ENCODE data around the gene ATP11C. TPM values are rescaled to one million over a fixed set of nuclear protein-coding genes. Genes with fewer than 3 reads are reported as not detected.

The ATP11C gene
- total and polyA plus RNA-seq, 7 donors: 4.2 to 32.0 (median 17.2) TPM

DNA sequence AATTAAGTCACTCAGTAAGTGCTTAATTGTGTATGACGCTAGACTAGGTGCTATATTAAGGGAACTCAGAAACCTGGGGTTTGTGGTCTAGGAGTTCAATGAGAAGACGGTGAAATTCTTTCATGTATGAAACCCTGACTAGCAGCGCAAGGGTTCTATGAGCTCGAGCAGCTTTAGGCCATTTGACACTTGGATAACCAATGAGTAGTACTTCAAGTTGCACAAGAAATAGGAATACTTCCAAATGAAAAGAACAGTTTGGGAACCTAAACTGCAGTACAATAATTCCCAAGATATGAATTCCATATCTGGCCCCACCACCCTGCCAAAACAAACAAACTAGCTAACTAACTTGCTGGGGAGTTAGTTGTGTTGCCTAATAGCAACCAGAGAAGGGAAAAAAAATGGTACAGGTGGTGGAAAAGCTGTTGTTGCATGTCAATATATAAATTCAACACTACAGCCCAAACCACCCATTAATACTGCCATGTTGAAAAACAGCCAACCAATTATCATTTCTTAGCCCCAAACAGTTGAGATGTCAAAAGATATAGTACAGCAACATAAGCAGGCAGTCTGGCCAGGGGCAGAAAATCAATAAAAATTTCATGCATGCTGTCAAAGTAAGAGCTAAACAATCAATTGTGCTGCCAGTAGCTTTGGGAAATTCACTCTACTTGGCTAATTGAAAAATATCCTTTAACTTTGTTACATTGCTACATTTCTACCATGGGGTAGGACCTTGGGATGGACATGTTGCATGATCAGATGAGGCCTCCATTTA is 170.3 kb downstream of the ATP11C start:
- Histone ChIP-seq H3K27me3 (no peaks in the 10 kb centered on the region), H3K27ac (no peak overlapping the region), H3K4me3 (no peak overlapping the region), H3K36me3 (peaks cover 0 to 6% (median 0%) of the 10 kb centered on the region in 4 donors), H3K4me1 (no peaks in the 10 kb centered on the region), H3K9me3 (no peaks in the 10 kb centered on the region)
- WGBS, 2 donors: 63 to 89% methylated on average over 4 of the region's 4 CpGs
- no peak for DNase-seq
- intact Hi-C loops (cut with DNase I): no loop called here
- TF ChIP-seq EP300 (IDR thresholded peaks at IDR 0.05) (no peak), POLR2AphosphoS5 (IDR thresholded peaks at IDR 0.05) (no peak), POLR2A (IDR thresholded peaks at IDR 0.05) (no peak)
- TF ChIP-seq, protein P1, sequence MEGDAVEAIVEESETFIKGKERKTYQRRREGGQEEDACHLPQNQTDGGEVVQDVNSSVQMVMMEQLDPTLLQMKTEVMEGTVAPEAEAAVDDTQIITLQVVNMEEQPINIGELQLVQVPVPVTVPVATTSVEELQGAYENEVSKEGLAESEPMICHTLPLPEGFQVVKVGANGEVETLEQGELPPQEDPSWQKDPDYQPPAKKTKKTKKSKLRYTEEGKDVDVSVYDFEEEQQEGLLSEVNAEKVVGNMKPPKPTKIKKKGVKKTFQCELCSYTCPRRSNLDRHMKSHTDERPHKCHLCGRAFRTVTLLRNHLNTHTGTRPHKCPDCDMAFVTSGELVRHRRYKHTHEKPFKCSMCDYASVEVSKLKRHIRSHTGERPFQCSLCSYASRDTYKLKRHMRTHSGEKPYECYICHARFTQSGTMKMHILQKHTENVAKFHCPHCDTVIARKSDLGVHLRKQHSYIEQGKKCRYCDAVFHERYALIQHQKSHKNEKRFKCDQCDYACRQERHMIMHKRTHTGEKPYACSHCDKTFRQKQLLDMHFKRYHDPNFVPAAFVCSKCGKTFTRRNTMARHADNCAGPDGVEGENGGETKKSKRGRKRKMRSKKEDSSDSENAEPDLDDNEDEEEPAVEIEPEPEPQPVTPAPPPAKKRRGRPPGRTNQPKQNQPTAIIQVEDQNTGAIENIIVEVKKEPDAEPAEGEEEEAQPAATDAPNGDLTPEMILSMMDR (IDR thresholded peaks at IDR 0.05): no peak

DNA sequence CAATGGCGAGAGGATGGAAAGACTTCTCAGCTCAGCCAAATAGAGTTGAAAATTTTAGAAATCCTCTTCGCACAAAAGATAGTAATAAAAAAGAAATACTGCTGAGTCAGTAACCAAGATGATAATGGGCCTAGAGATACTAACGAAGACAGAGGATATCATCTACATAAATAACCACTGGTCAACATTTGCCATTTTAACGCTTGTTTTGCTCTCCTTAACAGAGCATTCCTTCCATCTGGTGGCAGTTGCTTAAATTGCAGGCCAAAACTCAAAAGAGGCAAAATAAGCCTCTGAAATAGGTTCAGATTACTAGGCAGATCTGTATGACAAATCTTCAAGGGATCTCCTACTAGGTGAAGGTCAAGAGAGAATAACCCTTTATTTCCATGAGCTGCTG is 173.2 kb downstream of the ATP11C start:
- no peaks in the 10 kb centered on the region for H3K4me1 ChIP-seq
- TF ChIP-seq POLR2AphosphoS5 (IDR thresholded peaks at IDR 0.05) (no peak), EP300 (IDR thresholded peaks at IDR 0.05) (no peak), POLR2A (IDR thresholded peaks at IDR 0.05) (no peak)
- TF ChIP-seq, protein P1 (IDR thresholded peaks at IDR 0.05): no peak
- WGBS, 2 donors: 91 to 93% methylated on average over 4 of the region's 4 CpGs
- no peak for DNase-seq
- H3K4me3 ChIP-seq: no peak overlapping the region
- H3K27me3 ChIP-seq: no peaks in the 10 kb centered on the region
- no peaks in the 10 kb centered on the region for H3K36me3 ChIP-seq
- no peaks in the 10 kb centered on the region for H3K9me3 ChIP-seq
- intact Hi-C loops (cut with DNase I): no loop called here
- H3K27ac ChIP-seq: no peak overlapping the region

DNA sequence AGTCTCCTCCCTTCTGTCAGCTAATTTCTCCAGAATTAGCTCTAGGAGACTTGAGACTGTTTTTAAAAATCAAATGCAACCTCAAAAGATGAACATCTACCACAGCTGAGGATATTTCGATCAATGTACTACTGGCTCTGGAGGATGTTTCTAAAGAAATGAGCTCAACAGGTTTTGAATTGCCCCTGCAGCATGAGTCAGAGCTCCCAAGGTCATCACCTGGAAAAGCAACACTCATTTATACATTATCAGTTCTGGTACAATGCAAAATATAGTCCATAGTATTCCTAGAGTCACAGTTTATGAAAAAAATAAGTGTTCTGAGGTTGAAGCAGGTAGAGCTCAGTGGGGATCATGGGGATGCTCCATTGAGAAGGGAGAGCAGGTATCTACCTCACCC is 174.0 kb downstream of the ATP11C start:
- intact Hi-C loops (cut with DNase I): no loop called here
- TF ChIP-seq EP300 (IDR thresholded peaks at IDR 0.05) (no peak), POLR2A (IDR thresholded peaks at IDR 0.05) (no peak), POLR2AphosphoS5 (IDR thresholded peaks at IDR 0.05) (no peak)
- TF ChIP-seq, protein P1 (IDR thresholded peaks at IDR 0.05): no peak
- 68 to 95% methylated on average over 1 of the region's 1 CpG for WGBS, 2 donors

DNA sequence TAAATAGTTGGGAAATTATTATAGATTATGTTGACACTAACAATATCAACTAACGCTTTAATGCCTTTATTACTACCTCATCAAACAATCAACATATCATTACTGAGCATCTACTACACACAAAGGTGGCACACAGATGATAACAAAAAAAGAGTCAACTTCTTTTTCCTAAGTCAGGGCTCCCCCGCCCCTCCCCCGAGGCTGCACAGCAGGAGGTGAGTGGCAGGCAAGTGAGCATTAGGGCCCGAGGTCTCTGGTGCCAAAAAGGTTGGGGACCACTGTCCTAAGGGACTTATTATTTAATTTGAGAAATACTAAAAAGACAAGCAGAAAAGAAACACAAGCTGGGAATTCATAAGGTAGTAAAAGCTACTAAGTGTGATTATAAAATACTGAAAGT is 174.6 kb downstream of the ATP11C start:
- WGBS, 2 donors: 86 to 92% methylated on average over 4 of the region's 4 CpGs
- no peak for TF ChIP-seq POLR2A (IDR thresholded peaks at IDR 0.05)
- no peak for TF ChIP-seq POLR2AphosphoS5 (IDR thresholded peaks at IDR 0.05)
- TF ChIP-seq, protein P1 (IDR thresholded peaks at IDR 0.05): no peak
- TF ChIP-seq EP300 (IDR thresholded peaks at IDR 0.05): no peak
- intact Hi-C loops (cut with DNase I): no loop called here
- no peaks in the 10 kb centered on the region for H3K36me3 ChIP-seq
- no peak overlapping the region for H3K4me3 ChIP-seq
- H3K9me3 ChIP-seq: no peaks in the 10 kb centered on the region
- no peaks in the 10 kb centered on the region for H3K4me1 ChIP-seq
- no peak for DNase-seq
- no peak overlapping the region for H3K27ac ChIP-seq
- H3K27me3 ChIP-seq: no peaks in the 10 kb centered on the region

More for the DNA sequence above, 174.0 kb downstream of the ATP11C start:
- H3K27me3 ChIP-seq: no peaks in the 10 kb centered on the region
- H3K36me3 ChIP-seq: no peaks in the 10 kb centered on the region
- H3K9me3 ChIP-seq: no peaks in the 10 kb centered on the region
- no peak overlapping the region for H3K27ac ChIP-seq
- DNase-seq: no peak
- no peaks in the 10 kb centered on the region for H3K4me1 ChIP-seq
- no peak overlapping the region for H3K4me3 ChIP-seq

Data from sigmoid colon (tissue), 7 donors.